ENCODE data around the gene FAM193B.
"Not testable (repeated sequence)": the region's sequence is repeated elsewhere in the genome, so short reads cannot be mapped to it uniquely, and the experiment has no call there.

- TF ChIP-seq ZNF274 (IDR thresholded peaks at IDR 0.05; ENCODE audit: low read depth, low read length); YY1 (IDR thresholded peaks at IDR 0.05; ENCODE audit: insufficient read depth, insufficient read length): not testable (repeated sequence)
Observed at GRCh38 chr5:177534433-177534832, 19.9 kb downstream of the FAM193B start.

All from NT2/D1 (cell line).